ENCODE measurements around the gene ARHGAP22. TPM values are rescaled to one million over a fixed set of nuclear protein-coding genes. Genes with fewer than 3 reads are reported as not detected.

ARHGAP22 gene
- total and polyA plus RNA-seq, 8 donors: 2.2 to 10.4 (median 2.8) TPM

- DNase-seq: no peak
- no peaks in the 10 kb centered on the region for H3K27me3 ChIP-seq
- intact Hi-C loops (cut with DNase I): no loop called here
- TF ChIP-seq CTCF (IDR thresholded peaks at IDR 0.05): no peak
- peak; percentile 29 for ATAC-seq
- H3K27ac ChIP-seq: no peak overlapping the region
- H3K36me3 ChIP-seq: no peaks in the 10 kb centered on the region
- H3K4me3 ChIP-seq: no peak overlapping the region
- no peaks in the 10 kb centered on the region for H3K9me3 ChIP-seq
- peaks cover 0 to 8% of the 10 kb centered on the region in 2 donors for H3K4me1 ChIP-seq
These were observed 205.8 kb downstream of the ARHGAP22 start for GRCh38 chr10:48399056-48399541.

- intact Hi-C loops (cut with DNase I): no loop called here
- no peaks in the 10 kb centered on the region for H3K27me3 ChIP-seq
- TF ChIP-seq CTCF (IDR thresholded peaks at IDR 0.05): no peak
- no peak overlapping the region for H3K27ac ChIP-seq
- DNase-seq (no peak), ATAC-seq (no peak)
- peaks cover 0 to 8% of the 10 kb centered on the region in 2 donors for H3K4me1 ChIP-seq
- H3K4me3 ChIP-seq: no peak overlapping the region
- no peaks in the 10 kb centered on the region for H3K9me3 ChIP-seq
- no peaks in the 10 kb centered on the region for H3K36me3 ChIP-seq
These were observed 206.6 kb downstream of the ARHGAP22 start for GRCh38 chr10:48398261-48398660.

Other genes starting within 250 kb of the ARHGAP22 start
- gene WDFY4, start 79.8 kb upstream of the ARHGAP22 start, total RNA-seq: 10 to 100 TPM in 1 of 2 donors, 1 to 10 TPM in 1; 9.3 to 23.6 TPM
- gene WDFY4, start 79.8 kb upstream of the ARHGAP22 start, polyA plus RNA-seq (ENCODE audit: insufficient read length in 6 of 6): 1 to 10 TPM; 2.8 to 5.6 (median 4.1) TPM